PC-9 (cell line): ENCODE results near the gene PPIE.
"Not testable (repeated sequence)": the region's sequence is repeated elsewhere in the genome, so short reads cannot be mapped to it uniquely, and the experiment has no call there.

ENCODE experiments used
- CTCF ChIP-seq: fragments of 200-600 bp; sonication (generic); conservative IDR thresholded peaks from 2 replicates; pipeline ENCODE4 v1.6.1; 2017; ENCODE audit warnings: mixed run types, antibody characterized with exemption, mild to moderate bottlenecking, moderate library complexity
- EZH2 ChIP-seq: fragments of 200-600 bp; sonication (generic); IDR thresholded peaks from 2 replicates; pipeline ENCODE4 v1.8.0; 2017; ENCODE audit warnings: antibody characterized with exemption, low read depth

- not testable (repeated sequence) for TF ChIP-seq EZH2, CTCF
Measured at GRCh38 chr1:39778463-39779099, 39.9 kb downstream of the PPIE start.
